ENCODE measurements around the gene SPATA9. TPM values are rescaled to one million over a fixed set of nuclear protein-coding genes. Genes with fewer than 3 reads are reported as not detected.

Gene SPATA9
- total RNA-seq, 1 experiment from 2014 or later, result not detected

DNA sequence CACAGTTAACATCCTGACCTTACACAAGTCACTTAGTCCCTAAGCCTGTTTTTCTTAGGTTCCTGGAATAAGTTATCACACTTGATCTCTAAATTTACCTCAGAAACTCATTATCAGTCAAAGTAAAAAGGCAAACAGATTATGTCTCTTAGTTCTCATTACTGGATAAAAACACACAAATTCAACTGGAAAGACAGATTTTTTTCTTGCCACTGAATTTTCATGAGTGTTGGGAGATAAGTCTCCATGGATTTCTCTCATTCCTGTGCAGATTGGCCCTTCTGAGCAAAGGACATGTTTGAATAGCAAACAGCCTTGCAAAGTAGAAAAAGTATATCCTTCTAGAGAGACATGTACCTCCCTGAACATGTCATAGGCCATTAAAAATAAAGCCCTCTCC lies 10.2 kb downstream of the SPATA9 start:
- Histone ChIP-seq H3K27ac (ENCODE audit: low read length) (no peak overlapping the region), H3K27me3 (ENCODE audit: low read length) (no peaks in the 10 kb centered on the region), H3K4me1 (ENCODE audit: low read length) (no peaks in the 10 kb centered on the region), H4K20me1 (ENCODE audit: insufficient read depth, low read depth, low read length) (no peaks in the 10 kb centered on the region), H3K79me2 (ENCODE audit: low read length) (no peaks in the 10 kb centered on the region), H3K36me3 (ENCODE audit: insufficient read depth, low read length) (no peaks in the 10 kb centered on the region), H3K4me3 (ENCODE audit: low read length) (no peak overlapping the region), H3K4me2 (ENCODE audit: low read depth, low read length, poor library complexity, severe bottlenecking) (no peak overlapping the region), H3K9me3 (ENCODE audit: low read length) (no peaks in the 10 kb centered on the region), H2AFZ (ENCODE audit: low read length) (no peak overlapping the region), H3K9ac (ENCODE audit: low read length) (no peak overlapping the region), H3K9me2 (replicated peaks; ENCODE audit: insufficient read depth, low read length) (no peaks in the 10 kb centered on the region)
- no peak for DNase-seq

DNA sequence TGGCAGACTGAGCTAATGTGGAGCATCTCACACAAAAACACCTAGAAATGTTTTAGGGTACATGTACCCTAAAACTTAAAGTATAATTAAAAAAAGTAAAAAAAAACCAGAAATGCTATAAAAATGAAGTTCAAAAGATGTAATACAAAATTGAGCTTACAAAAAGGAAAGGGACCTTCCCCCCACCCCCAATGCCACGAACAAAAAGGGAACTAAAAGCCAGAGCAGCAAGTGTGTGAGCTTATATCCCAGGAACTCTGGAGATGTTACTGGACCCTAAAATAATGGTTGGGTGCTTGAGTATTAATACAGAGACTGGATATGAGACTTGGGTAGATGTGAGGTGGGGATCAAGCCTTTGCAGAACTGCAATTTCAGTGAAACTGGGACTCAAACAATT lies 11.0 kb downstream of the SPATA9 start:
- Histone ChIP-seq H3K9me2 (replicated peaks; ENCODE audit: insufficient read depth, low read length) (no peaks in the 10 kb centered on the region), H2AFZ (ENCODE audit: low read length) (no peak overlapping the region), H3K9me3 (ENCODE audit: low read length) (no peaks in the 10 kb centered on the region), H3K4me2 (ENCODE audit: low read depth, low read length, poor library complexity, severe bottlenecking) (no peak overlapping the region), H4K20me1 (ENCODE audit: insufficient read depth, low read depth, low read length) (no peaks in the 10 kb centered on the region), H3K27me3 (ENCODE audit: low read length) (no peaks in the 10 kb centered on the region), H3K36me3 (ENCODE audit: insufficient read depth, low read length) (no peaks in the 10 kb centered on the region), H3K27ac (ENCODE audit: low read length) (no peak overlapping the region), H3K4me1 (ENCODE audit: low read length) (no peaks in the 10 kb centered on the region), H3K9ac (ENCODE audit: low read length) (no peak overlapping the region), H3K79me2 (ENCODE audit: low read length) (no peaks in the 10 kb centered on the region), H3K4me3 (ENCODE audit: low read length) (no peak overlapping the region)
- DNase-seq, result no peak

DNA sequence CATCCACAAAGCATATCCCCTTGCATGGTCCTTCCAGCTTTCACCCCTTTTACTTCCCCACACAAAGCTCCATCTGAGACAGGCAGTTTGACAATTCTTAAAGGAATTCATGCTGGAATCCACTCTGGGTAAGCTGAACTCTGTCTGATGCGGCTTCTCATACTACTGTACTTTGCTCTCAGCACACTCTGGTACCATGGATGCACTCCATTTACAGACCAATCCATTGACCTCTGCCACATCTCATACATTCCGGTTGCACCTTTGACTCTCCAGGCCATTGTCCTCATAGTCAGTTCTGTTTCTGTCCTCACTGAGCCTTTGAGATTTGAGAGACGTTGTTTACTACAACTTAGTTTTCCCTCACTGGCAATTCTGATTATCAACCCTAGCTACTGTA lies 12.2 kb downstream of the SPATA9 start:
- Histone ChIP-seq H3K4me3 (ENCODE audit: low read length) (no peak overlapping the region), H3K27me3 (ENCODE audit: low read length) (no peaks in the 10 kb centered on the region), H4K20me1 (ENCODE audit: insufficient read depth, low read depth, low read length) (no peaks in the 10 kb centered on the region), H3K36me3 (ENCODE audit: insufficient read depth, low read length) (no peaks in the 10 kb centered on the region), H3K4me2 (ENCODE audit: low read depth, low read length, poor library complexity, severe bottlenecking) (no peak overlapping the region), H2AFZ (ENCODE audit: low read length) (no peak overlapping the region), H3K79me2 (ENCODE audit: low read length) (no peaks in the 10 kb centered on the region), H3K9me3 (ENCODE audit: low read length) (no peaks in the 10 kb centered on the region), H3K9ac (ENCODE audit: low read length) (no peak overlapping the region), H3K9me2 (replicated peaks; ENCODE audit: insufficient read depth, low read length) (no peaks in the 10 kb centered on the region), H3K4me1 (ENCODE audit: low read length) (no peaks in the 10 kb centered on the region), H3K27ac (ENCODE audit: low read length) (no peak overlapping the region)
- no peak for DNase-seq

DNA sequence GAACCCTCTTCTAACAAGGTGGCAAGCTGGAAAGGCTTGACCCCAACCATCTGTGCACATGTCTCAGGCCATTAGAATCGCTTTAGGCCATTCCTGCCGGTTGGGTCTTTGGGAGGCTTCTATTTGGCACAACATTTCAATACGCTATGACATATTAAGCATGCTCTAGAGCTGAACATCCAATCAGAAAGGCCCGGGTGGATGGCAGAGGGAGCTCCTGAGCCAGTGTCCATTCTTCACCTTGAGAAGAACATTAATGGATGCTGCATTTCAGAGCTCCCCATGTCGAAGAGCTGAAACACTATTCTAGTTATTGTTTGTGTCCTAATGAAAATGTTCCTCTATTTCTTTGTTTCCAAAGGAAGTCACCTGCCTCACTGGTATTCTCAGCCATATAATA lies 12.8 kb downstream of the SPATA9 start:
- Histone ChIP-seq H4K20me1 (ENCODE audit: insufficient read depth, low read depth, low read length) (no peaks in the 10 kb centered on the region), H2AFZ (ENCODE audit: low read length) (no peak overlapping the region), H3K79me2 (ENCODE audit: low read length) (no peaks in the 10 kb centered on the region), H3K36me3 (ENCODE audit: insufficient read depth, low read length) (no peaks in the 10 kb centered on the region), H3K4me1 (ENCODE audit: low read length) (no peaks in the 10 kb centered on the region), H3K9ac (ENCODE audit: low read length) (no peak overlapping the region), H3K4me2 (ENCODE audit: low read depth, low read length, poor library complexity, severe bottlenecking) (no peak overlapping the region), H3K4me3 (ENCODE audit: low read length) (no peak overlapping the region), H3K9me3 (ENCODE audit: low read length) (no peaks in the 10 kb centered on the region), H3K27me3 (ENCODE audit: low read length) (no peaks in the 10 kb centered on the region), H3K9me2 (replicated peaks; ENCODE audit: insufficient read depth, low read length) (no peaks in the 10 kb centered on the region), H3K27ac (ENCODE audit: low read length) (no peak overlapping the region)
- DNase-seq, result no peak

DNA sequence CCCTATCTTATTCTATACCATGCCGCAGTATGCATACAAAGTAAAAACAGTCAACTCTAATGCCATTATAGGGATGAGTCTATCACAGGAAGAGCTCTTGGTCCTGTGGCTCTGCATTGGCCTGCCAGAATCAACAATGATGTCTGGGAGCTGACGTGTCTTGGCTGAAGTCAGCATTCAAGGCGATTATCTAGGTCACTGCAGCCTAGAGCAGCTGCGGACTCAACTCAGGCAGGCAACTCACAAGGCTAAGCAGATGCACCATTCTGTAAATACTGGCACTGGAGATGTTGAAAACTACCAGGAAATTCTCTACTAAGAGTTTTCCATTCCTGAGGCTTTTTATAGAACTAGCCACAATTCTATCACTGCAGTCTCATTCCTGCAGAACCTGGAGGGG lies 13.3 kb downstream of the SPATA9 start:
- Histone ChIP-seq H3K27me3 (ENCODE audit: low read length) (no peaks in the 10 kb centered on the region), H3K9me2 (replicated peaks; ENCODE audit: insufficient read depth, low read length) (no peaks in the 10 kb centered on the region), H4K20me1 (ENCODE audit: insufficient read depth, low read depth, low read length) (no peaks in the 10 kb centered on the region), H3K4me3 (ENCODE audit: low read length) (no peak overlapping the region), H3K9me3 (ENCODE audit: low read length) (no peaks in the 10 kb centered on the region), H3K4me2 (ENCODE audit: low read depth, low read length, poor library complexity, severe bottlenecking) (no peak overlapping the region), H2AFZ (ENCODE audit: low read length) (no peak overlapping the region), H3K9ac (ENCODE audit: low read length) (no peak overlapping the region), H3K4me1 (ENCODE audit: low read length) (no peaks in the 10 kb centered on the region), H3K79me2 (ENCODE audit: low read length) (no peaks in the 10 kb centered on the region), H3K36me3 (ENCODE audit: insufficient read depth, low read length) (no peaks in the 10 kb centered on the region), H3K27ac (ENCODE audit: low read length) (no peak overlapping the region)
- no peak for DNase-seq

DNA sequence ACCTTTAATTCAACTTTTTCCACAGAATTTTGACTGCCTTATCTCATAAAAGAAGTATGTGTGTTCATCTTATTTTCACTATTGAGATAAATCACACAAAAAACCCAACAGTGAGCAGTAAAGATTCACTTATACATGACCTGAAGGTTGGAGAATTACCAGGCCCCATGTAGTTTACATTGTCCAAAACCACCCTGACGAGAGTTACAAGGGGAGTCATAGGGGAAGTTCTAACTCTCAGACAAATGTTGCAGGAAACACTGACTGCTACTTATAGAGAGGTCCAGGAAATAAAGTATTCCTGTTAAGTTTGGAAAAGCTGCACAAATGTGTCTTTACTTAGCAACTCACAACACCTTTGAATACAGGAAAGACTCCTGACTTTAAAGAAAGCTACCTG lies 14.1 kb downstream of the SPATA9 start:
- Histone ChIP-seq H3K9ac (ENCODE audit: low read length) (no peak overlapping the region), H3K9me3 (ENCODE audit: low read length) (no peaks in the 10 kb centered on the region), H3K27ac (ENCODE audit: low read length) (no peak overlapping the region), H3K36me3 (ENCODE audit: insufficient read depth, low read length) (no peaks in the 10 kb centered on the region), H3K4me3 (ENCODE audit: low read length) (no peak overlapping the region), H3K4me1 (ENCODE audit: low read length) (no peaks in the 10 kb centered on the region), H3K9me2 (replicated peaks; ENCODE audit: insufficient read depth, low read length) (no peaks in the 10 kb centered on the region), H3K79me2 (ENCODE audit: low read length) (no peaks in the 10 kb centered on the region), H2AFZ (ENCODE audit: low read length) (no peak overlapping the region), H3K4me2 (ENCODE audit: low read depth, low read length, poor library complexity, severe bottlenecking) (no peak overlapping the region), H3K27me3 (ENCODE audit: low read length) (no peaks in the 10 kb centered on the region), H4K20me1 (ENCODE audit: insufficient read depth, low read depth, low read length) (no peaks in the 10 kb centered on the region)
- DNase-seq, result no peak

DNA sequence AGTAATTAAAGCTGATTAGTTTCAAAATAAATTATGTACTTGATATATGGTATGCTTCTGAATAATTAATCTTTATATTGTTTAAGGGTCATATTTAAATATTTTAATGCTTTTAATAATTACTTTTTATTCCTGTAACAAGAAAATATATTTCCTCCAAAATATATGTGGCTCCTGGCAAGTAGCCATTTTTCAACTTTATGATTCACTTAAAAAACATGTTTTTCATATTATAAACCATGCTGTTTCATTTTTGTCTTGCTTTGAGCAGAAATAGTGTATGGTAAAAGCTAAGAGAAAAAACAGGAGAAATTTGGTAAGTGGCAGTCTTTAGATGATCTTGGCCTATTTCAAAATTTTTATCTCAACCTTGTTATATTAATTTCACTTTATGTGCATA lies 14.6 kb downstream of the SPATA9 start:
- Histone ChIP-seq H3K4me1 (ENCODE audit: low read length) (no peaks in the 10 kb centered on the region), H3K4me2 (ENCODE audit: low read depth, low read length, poor library complexity, severe bottlenecking) (no peak overlapping the region), H3K9ac (ENCODE audit: low read length) (no peak overlapping the region), H2AFZ (ENCODE audit: low read length) (no peak overlapping the region), H3K9me2 (replicated peaks; ENCODE audit: insufficient read depth, low read length) (no peaks in the 10 kb centered on the region), H3K36me3 (ENCODE audit: insufficient read depth, low read length) (no peaks in the 10 kb centered on the region), H4K20me1 (ENCODE audit: insufficient read depth, low read depth, low read length) (no peaks in the 10 kb centered on the region), H3K79me2 (ENCODE audit: low read length) (no peaks in the 10 kb centered on the region), H3K4me3 (ENCODE audit: low read length) (no peak overlapping the region), H3K27me3 (ENCODE audit: low read length) (no peaks in the 10 kb centered on the region), H3K27ac (ENCODE audit: low read length) (no peak overlapping the region), H3K9me3 (ENCODE audit: low read length) (no peaks in the 10 kb centered on the region)
- DNase-seq, result no peak

DNA sequence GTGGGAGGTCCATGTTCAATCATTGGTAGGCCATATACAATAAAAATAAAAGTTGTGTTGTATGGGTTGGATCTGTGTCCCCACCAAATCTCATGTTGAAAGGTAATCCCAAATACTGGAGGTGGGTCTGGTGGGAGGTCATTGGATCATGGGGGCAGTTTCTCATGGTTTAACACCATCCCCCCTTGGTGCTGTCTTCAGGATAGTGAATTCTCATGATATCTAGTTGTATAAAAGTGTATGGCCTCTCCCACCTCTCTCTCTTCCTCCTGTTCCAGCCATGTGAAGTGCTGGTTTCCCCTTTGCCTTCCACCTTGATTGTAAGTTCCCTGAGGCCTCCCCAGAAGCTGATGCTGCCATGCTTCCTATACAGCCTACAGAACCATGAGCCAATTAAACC lies 15.1 kb downstream of the SPATA9 start:
- H3K79me2 ChIP-seq (ENCODE audit: low read length), result no peaks in the 10 kb centered on the region
- H3K4me3 ChIP-seq (ENCODE audit: low read length), result no peak overlapping the region
- no peak overlapping the region for H3K27ac ChIP-seq (ENCODE audit: low read length)
- no peak for DNase-seq
- no peaks in the 10 kb centered on the region for H3K9me2 ChIP-seq (replicated peaks; ENCODE audit: insufficient read depth, low read length)
- H3K9ac ChIP-seq (ENCODE audit: low read length), result no peak overlapping the region
- no peaks in the 10 kb centered on the region for H4K20me1 ChIP-seq (ENCODE audit: insufficient read depth, low read depth, low read length)
- H3K4me1 ChIP-seq (ENCODE audit: low read length), result no peaks in the 10 kb centered on the region
- no peaks in the 10 kb centered on the region for H3K27me3 ChIP-seq (ENCODE audit: low read length)
- H2AFZ ChIP-seq (ENCODE audit: low read length), result no peak overlapping the region
- no peaks in the 10 kb centered on the region for H3K9me3 ChIP-seq (ENCODE audit: low read length)
- no peak overlapping the region for H3K4me2 ChIP-seq (ENCODE audit: low read depth, low read length, poor library complexity, severe bottlenecking)
- no peaks in the 10 kb centered on the region for H3K36me3 ChIP-seq (ENCODE audit: insufficient read depth, low read length)

DNA sequence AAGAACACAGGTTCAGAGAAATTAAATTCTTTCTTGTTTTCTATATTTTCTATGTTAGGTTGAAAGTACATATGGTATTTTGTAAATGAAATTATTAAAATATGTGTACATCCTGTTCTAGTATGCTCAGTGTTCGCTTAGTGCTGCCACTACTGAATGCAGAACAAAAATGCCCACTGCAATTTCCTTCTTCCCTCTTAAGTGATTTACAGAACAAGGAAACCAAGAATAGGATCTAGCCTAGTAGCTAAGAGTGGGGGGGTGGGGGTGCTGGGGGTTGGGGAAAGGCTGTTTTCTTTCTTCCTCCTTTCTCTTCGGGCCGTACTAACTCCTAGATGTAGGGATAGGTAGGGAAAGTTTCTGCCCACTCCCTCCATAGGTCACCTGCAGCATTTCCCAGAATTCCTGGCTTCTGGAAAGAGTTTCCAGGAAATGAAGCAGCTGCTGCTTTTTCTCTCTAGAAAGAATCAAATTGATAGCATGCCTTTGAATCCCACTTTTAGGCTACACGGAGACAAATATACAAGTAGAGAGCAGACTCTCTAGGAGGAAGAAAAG lies 15.7 kb downstream of the SPATA9 start:
- Histone ChIP-seq H3K79me2 (ENCODE audit: low read length) (no peaks in the 10 kb centered on the region), H3K4me1 (ENCODE audit: low read length) (no peaks in the 10 kb centered on the region), H3K4me2 (ENCODE audit: low read depth, low read length, poor library complexity, severe bottlenecking) (no peak overlapping the region), H3K4me3 (ENCODE audit: low read length) (no peak overlapping the region), H3K36me3 (ENCODE audit: insufficient read depth, low read length) (no peaks in the 10 kb centered on the region), H3K9me3 (ENCODE audit: low read length) (no peaks in the 10 kb centered on the region), H3K9me2 (replicated peaks; ENCODE audit: insufficient read depth, low read length) (no peaks in the 10 kb centered on the region), H2AFZ (ENCODE audit: low read length) (no peak overlapping the region), H3K27me3 (ENCODE audit: low read length) (no peaks in the 10 kb centered on the region), H3K9ac (ENCODE audit: low read length) (no peak overlapping the region), H4K20me1 (ENCODE audit: insufficient read depth, low read depth, low read length) (no peaks in the 10 kb centered on the region), H3K27ac (ENCODE audit: low read length) (no peak overlapping the region)
- DNase-seq, result no peak
